ENCODE results near the gene SIAH1.

SIAH1 gene

DNA sequence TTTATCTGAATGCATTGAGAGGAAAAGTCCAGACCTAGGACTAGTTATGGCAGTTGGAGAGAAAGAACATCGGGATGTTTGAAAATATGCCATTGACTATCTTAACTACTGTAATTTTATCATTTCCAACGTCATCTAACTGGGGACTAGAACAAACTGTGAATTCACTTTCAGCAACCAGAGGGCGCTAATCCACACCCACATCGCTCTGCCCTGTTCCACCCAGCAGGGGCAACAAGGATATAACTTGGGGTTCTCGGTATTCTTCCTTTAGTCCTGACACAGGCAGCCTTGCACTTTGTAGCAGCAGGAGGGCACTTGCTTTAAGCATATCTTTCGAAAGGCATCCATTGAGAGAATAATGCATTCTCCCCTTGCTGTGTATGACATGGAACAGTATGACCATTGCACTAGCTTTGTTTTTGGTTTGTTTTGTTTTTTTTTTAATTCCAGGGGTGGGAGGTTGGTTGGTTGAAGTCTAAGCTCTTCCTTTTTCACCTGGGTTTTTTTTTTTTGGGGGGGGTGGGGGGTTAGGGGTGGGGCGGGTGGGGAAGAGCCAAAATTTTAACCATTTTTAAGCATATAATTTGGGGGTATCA lies 31.5 kb downstream of the SIAH1 start:
- TF ChIP-seq, protein P1, sequence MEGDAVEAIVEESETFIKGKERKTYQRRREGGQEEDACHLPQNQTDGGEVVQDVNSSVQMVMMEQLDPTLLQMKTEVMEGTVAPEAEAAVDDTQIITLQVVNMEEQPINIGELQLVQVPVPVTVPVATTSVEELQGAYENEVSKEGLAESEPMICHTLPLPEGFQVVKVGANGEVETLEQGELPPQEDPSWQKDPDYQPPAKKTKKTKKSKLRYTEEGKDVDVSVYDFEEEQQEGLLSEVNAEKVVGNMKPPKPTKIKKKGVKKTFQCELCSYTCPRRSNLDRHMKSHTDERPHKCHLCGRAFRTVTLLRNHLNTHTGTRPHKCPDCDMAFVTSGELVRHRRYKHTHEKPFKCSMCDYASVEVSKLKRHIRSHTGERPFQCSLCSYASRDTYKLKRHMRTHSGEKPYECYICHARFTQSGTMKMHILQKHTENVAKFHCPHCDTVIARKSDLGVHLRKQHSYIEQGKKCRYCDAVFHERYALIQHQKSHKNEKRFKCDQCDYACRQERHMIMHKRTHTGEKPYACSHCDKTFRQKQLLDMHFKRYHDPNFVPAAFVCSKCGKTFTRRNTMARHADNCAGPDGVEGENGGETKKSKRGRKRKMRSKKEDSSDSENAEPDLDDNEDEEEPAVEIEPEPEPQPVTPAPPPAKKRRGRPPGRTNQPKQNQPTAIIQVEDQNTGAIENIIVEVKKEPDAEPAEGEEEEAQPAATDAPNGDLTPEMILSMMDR (IDR thresholded peaks at IDR 0.05; ENCODE audit: extremely low read depth, missing control alignments) = peak; percentile 48
- DNase-seq (ENCODE audit: low spot score) = peak; percentile 75

DNA sequence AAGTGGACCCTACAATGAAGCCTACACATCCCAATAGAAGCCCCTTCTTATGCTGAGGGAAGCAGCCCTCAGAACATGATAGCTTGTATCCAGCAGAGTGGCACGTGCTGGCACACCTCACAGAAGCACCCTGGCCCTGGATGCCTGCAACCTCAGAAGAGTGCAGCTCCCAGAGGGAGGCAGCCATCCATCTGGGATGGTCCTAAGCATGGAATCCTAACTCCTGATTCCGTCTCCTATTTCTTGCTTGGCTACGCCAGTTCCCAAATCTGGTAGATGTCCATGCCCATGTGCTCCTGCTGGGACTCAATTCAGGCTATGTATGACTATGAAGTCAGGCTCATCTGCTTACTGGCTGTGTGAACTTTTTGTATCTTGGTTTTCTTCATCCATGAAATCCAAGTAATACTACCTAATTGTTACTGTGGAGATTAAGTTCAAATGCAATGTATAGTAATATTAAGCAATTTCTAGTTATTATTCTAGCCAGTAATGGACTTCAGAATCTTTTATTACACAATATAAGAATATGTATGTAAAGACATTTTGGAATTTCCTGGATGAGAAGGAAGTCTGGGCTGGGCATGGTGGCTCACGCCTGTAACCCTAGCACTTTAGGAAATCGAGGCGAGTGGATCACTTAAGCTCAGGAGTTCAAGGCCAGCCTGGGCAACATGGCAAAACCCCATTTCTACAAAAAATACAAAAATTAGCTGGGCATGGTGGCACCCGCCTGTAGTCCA lies 32.4 kb downstream of the SIAH1 start:
- no peak for DNase-seq (ENCODE audit: low spot score)

DNA sequence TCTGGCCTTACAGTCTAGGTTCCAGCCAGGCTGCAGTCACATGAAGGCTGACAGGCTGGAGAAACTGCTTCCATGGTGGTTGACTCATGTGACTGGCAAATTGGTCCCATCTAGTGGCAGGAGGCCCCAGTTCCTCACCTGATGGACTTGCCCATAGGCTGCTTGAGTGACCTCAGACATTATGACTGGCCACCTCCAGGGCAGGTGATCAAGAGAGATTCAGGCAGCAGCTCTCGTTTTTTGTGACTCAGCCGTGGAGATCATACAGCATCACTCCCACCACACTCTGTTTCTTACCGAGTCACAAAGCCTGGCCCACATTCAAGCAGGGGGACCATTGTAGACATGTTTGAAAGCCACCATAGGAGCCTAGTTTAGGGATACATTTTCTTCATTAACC lies 34.5 kb downstream of the SIAH1 start:
- TF ChIP-seq, protein P1 (IDR thresholded peaks at IDR 0.05; ENCODE audit: extremely low read depth, missing control alignments) = no peak

More for the DNA sequence above, 32.4 kb downstream of the SIAH1 start:
- TF ChIP-seq, protein P1 (IDR thresholded peaks at IDR 0.05; ENCODE audit: extremely low read depth, missing control alignments) = no peak

DNA sequence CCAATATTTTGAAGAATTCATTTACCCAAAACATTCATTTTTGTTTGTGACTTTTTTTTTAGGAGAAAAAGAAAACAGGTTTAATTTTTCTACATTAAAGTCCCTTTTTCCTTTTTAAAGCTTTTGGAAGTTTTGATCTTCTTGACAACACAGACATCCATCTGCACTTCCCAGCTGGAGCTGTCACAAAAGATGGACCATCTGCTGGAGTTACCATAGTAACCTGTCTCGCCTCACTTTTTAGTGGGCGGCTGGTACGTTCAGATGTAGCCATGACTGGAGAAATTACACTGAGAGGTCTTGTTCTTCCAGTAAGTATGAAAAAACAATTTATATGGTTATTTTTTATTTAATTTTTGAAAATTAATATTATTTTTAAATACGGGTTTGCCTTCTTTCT lies 37.2 kb downstream of the SIAH1 start:
- no peak for DNase-seq (ENCODE audit: low spot score)
- TF ChIP-seq, protein P1 (IDR thresholded peaks at IDR 0.05; ENCODE audit: extremely low read depth, missing control alignments) = no peak

More for the DNA sequence above, 34.5 kb downstream of the SIAH1 start:
- DNase-seq (ENCODE audit: low spot score) = no peak

DNA sequence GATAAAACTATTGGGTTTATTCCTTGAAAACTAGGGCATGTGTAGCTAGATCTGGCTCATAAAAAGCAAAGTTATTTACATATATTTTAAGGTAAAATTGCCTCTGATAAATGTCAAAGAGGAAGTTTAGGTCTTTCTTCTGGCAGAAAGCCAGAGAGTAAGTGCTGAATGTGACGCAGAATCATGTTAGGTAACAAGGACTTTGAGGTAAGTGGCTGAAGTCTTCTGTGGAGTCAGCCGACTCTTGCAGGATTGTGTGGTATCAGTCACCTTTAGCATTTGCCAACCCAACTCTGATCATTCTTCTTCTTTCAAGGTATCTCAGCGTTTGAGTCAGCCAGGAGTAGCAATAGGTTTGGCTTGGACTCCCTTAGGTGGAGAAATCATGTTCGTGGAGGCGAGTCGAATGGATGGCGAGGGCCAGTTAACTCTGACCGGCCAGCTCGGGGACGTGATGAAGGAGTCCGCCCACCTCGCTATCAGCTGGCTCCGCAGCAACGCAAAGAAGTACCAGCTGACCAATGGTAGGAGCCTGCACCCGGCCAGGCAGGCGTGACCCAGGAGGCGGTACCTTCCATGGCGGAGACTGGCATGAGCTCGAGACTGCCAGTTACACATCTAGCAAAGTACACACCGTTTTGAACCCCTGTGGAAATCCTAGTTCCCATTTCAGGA lies 37.9 kb downstream of the SIAH1 start:
- no peak for DNase-seq (ENCODE audit: low spot score)
- TF ChIP-seq, protein P1 (IDR thresholded peaks at IDR 0.05; ENCODE audit: extremely low read depth, missing control alignments) = no peak

DNA sequence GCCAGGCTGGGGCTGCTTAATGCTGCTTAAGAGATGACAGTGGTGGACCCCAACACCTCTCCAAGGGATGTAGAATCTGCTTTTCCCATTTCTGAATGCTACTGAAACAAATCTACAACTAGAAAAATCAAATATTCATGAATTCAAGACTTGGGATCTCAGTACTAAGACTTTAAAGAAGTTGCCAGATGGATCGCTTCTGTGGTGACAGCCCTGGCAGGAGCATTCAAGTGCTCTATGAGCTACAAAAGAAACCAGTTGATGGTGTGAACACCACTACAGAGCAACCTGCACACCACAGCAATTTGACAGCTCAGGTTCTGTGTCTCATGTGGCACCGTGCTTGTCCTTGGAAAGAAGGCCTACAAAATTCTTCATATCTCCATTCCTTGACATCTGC lies 42.6 kb downstream of the SIAH1 start:
- TF ChIP-seq, protein P1 (IDR thresholded peaks at IDR 0.05; ENCODE audit: extremely low read depth, missing control alignments) = no peak
- DNase-seq (ENCODE audit: low spot score) = no peak

DNA sequence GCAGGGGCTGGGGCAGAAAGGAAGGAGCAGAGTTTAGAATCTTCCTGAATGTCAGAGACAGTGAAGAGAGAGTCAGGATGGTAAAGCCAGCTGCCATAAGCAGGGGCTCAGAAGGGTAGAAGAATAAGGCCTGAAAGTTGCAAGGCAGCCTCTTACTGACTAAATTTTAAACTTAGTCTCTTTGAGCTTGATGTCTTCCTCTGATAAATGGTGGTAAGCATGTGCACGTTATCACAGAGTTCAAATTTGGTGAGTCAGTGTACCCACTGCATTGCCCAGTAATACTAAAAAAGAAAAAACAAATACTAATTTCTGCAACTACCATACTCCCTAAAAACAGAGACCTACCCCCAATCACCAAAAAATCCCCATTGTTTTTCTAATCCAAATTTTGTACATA lies 45.2 kb downstream of the SIAH1 start:
- TF ChIP-seq, protein P1 (IDR thresholded peaks at IDR 0.05; ENCODE audit: extremely low read depth, missing control alignments) = no peak
- DNase-seq (ENCODE audit: low spot score) = no peak

Measured in GM20000 (cell line).